HepG2 (cell line): Measurements from ENCODE around the gene SPINK4. TPM values are rescaled to one million over a fixed set of nuclear protein-coding genes. Genes with fewer than 3 reads are reported as not detected.

Experiments used
- BATF2 ChIP-seq: sonication (generic); formaldehyde crosslinking; IDR thresholded peaks from 2 replicates; pipeline ENCODE4 v1.8.0; 2022; ENCODE audit warnings: mild to moderate bottlenecking, missing genetic modification reagents, moderate library complexity
- CENPBD1 ChIP-seq: sonication (generic); formaldehyde crosslinking; IDR thresholded peaks from 2 replicates; pipeline ENCODE4 v1.8.0; 2022; ENCODE audit warnings: missing genetic modification reagents, low read depth, mild to moderate bottlenecking, borderline replicate concordance
- DMAP1 ChIP-seq: IDR thresholded peaks from 2 replicates; pipeline ENCODE4 v1.6.1; 2016
- E2F2 ChIP-seq: sonication (generic); formaldehyde crosslinking; IDR thresholded peaks from 2 replicates; pipeline ENCODE4 v1.4.0; 2020; ENCODE audit warnings: missing genetic modification reagents, borderline replicate concordance
- ELF4 ChIP-seq: sonication (generic); formaldehyde crosslinking; IDR thresholded peaks from 2 replicates; pipeline ENCODE4 v1.5.0; 2020; ENCODE audit warnings: missing genetic modification reagents, mild to moderate bottlenecking, moderate library complexity, borderline replicate concordance
- EP300 ChIP-seq, 3 experiments: sonication (generic) in 1 of 3; formaldehyde crosslinking in 1 of 3; IDR thresholded peaks; 2 replicates each; pipeline versions ENCODE4 v1.5.1 to v1.6.1; 2011 to 2020; ENCODE audit warnings: low read depth in 2 of 3, low read length in 2 of 3, borderline replicate concordance in 1 of 3, improper control_type of control experiment in 1 of 3, mild to moderate bottlenecking in 1 of 3, missing genetic modification reagents in 1 of 3, moderate library complexity in 1 of 3
- ERF ChIP-seq: IDR thresholded peaks from 2 replicates; pipeline ENCODE4 v1.6.1; 2018; ENCODE audit warnings: missing biosample characterization, missing genetic modification reagents
- GABPB1 ChIP-seq: IDR thresholded peaks from 2 replicates; pipeline ENCODE4 v1.6.1; 2016; ENCODE audit warnings: mild to moderate bottlenecking, missing genetic modification reagents, moderate library complexity, missing compliant biosample characterization
- GATAD1 ChIP-seq: IDR thresholded peaks from 2 replicates; pipeline ENCODE4 v1.6.1; 2016; ENCODE audit warnings: missing genetic modification reagents, missing compliant biosample characterization
- HOXA3 ChIP-seq: sonication (generic); formaldehyde crosslinking; IDR thresholded peaks from 2 replicates; pipeline ENCODE4 v1.5.0; 2020; ENCODE audit warnings: missing genetic modification reagents
- MXD1 ChIP-seq: sonication (generic); formaldehyde crosslinking; IDR thresholded peaks from 2 replicates; pipeline ENCODE4 v1.4.0; 2020; ENCODE audit warnings: mild to moderate bottlenecking, missing genetic modification reagents
- POLR2AphosphoS5 ChIP-seq: IDR thresholded peaks from 2 replicates; pipeline ENCODE4 v1.6.1; 2012; ENCODE audit warnings: low read depth, low read length
- TGIF2 ChIP-seq: IDR thresholded peaks from 2 replicates; pipeline ENCODE4 v1.6.1; 2016; ENCODE audit warnings: control low read depth, missing compliant biosample characterization
- ZKSCAN1 ChIP-seq: fragments of 150-350 bp; IDR thresholded peaks from 2 replicates; pipeline ENCODE4 v1.6.1; 2014; ENCODE audit warnings: low read length
- ZNF274 ChIP-seq: sonication (generic); formaldehyde crosslinking; IDR thresholded peaks from 2 replicates; pipeline ENCODE4 v1.5.1; 2020; ENCODE audit warnings: mild to moderate bottlenecking, missing genetic modification reagents
- ZNF318 ChIP-seq: sonication (generic); formaldehyde crosslinking; IDR thresholded peaks from 2 replicates; pipeline ENCODE4 v1.4.0; 2020; ENCODE audit warnings: mild to moderate bottlenecking, missing genetic modification reagents
- ZNF432 ChIP-seq: sonication (generic); formaldehyde crosslinking; IDR thresholded peaks from 2 replicates; pipeline ENCODE4 v1.5.0; 2020; ENCODE audit warnings: missing genetic modification reagents, mild to moderate bottlenecking, borderline replicate concordance
- ZNF580 ChIP-seq: IDR thresholded peaks from 2 replicates; pipeline ENCODE4 v1.6.1; 2016; ENCODE audit warnings: low read depth, borderline replicate concordance
- ZNF788 ChIP-seq: sonication (generic); formaldehyde crosslinking; IDR thresholded peaks from 2 replicates; pipeline ENCODE4 v1.5.0; 2020; ENCODE audit warnings: mild to moderate bottlenecking, missing genetic modification reagents, borderline replicate concordance
- polyA plus RNA-seq, 8 experiments: library from polyadenylated mRNA; depleted of rRNA in 3 of 8; stranded (reverse) in 7 of 8; unstranded in 1 of 8; fragments of >200 nt; fragmentation: Illumina TruSeq in 4 of 8; extraction: Trizol in 4 of 8; gene quantifications; 2 replicates each; pipeline versions ENCODE4 v1.2.1 to v1.2.3, GENCODE V29; 2011 to 2016; ENCODE audit warnings: low read depth in 4 of 8, missing spikeins in 1 of 8, mixed read lengths in 1 of 8; ENCODE audit not compliant: insufficient read depth in 1 of 8
- total RNA-seq, 5 experiments: library from RNA; depleted of rRNA; stranded (reverse); fragments of >200 nt; fragmentation: Illumina TruSeq; extraction: Trizol; gene quantifications; 2 replicates each; pipeline ENCODE4 v1.2.3, GENCODE V29; 2016; ENCODE audit warnings: low read depth in 1 of 5

SPINK4 gene
- total and polyA plus RNA-seq, 2 of the 13 experiments (the other 11 are each of a cell fraction or from before 2014, with no cell fraction given): 0.53 to 3.4 TPM

GRCh38 chr9:33293782-33294181, 53.8 kb downstream of the SPINK4 start (continued):
- TF ChIP-seq MXD1: no peak
- no peak for TF ChIP-seq BATF2 (CRISPR knock-in tag)
- TF ChIP-seq ELF4: no peak
- TF ChIP-seq TGIF2: peak; percentile 65; the same call in 1 of the 2 replicates
- no peak for TF ChIP-seq ZNF788 (CRISPR knock-in tag)
- TF ChIP-seq DMAP1 (CRISPR knock-in tag): peak; percentile 82
- no peak for TF ChIP-seq HOXA3
- no peak for TF ChIP-seq GABPB1 (CRISPR knock-in tag)
- no peak for TF ChIP-seq ZNF274
- TF ChIP-seq ZNF580 (CRISPR knock-in tag): no peak
- TF ChIP-seq ZNF318: no peak
- no peak for TF ChIP-seq GATAD1 (CRISPR knock-in tag)
- TF ChIP-seq POLR2AphosphoS5: no peak
- TF ChIP-seq EP300 (IDR thresholded peaks at IDR 0.05; ENCODE audit: low read depth in 2 of 2, low read length in 2 of 2): peak in 1 of 2 experiments; percentile 78; a peak in 2 of 4 replicates
- no peak for TF ChIP-seq EP300 (CRISPR knock-in tag; IDR thresholded peaks at IDR 0.05; ENCODE audit: borderline replicate concordance)
- no peak for TF ChIP-seq ZNF432 (CRISPR knock-in tag)
- no peak for TF ChIP-seq ERF
- TF ChIP-seq ZKSCAN1: no peak
- TF ChIP-seq CENPBD1: no peak
- no peak for TF ChIP-seq E2F2 (CRISPR knock-in tag)
